HepG2 (cell line): ENCODE measurements around the gene FKBP5. TPM values are rescaled to one million over a fixed set of nuclear protein-coding genes. Genes with fewer than 3 reads are reported as not detected.

Experiments used
- ARNTL ChIP-seq: sonication (generic); formaldehyde crosslinking; IDR thresholded peaks from 2 replicates; pipeline ENCODE4 v1.4.0; 2020; ENCODE audit warnings: mild to moderate bottlenecking, missing genetic modification reagents
- IKZF4 ChIP-seq: sonication (generic); formaldehyde crosslinking; IDR thresholded peaks from 2 replicates; pipeline ENCODE4 v1.5.1; 2020; ENCODE audit warnings: borderline replicate concordance, mild to moderate bottlenecking, low read depth, missing genetic modification reagents; ENCODE audit errors: not compliant biosample characterization
- PITX1 ChIP-seq: sonication (generic); formaldehyde crosslinking; IDR thresholded peaks from 2 replicates; pipeline ENCODE4 v1.5.1; 2020; ENCODE audit warnings: mild to moderate bottlenecking, missing genetic modification reagents
- POGZ ChIP-seq: sonication (generic); formaldehyde crosslinking; IDR thresholded peaks from 2 replicates; pipeline ENCODE4 v1.4.0; 2020; ENCODE audit warnings: mild to moderate bottlenecking, missing genetic modification reagents
- RBM39 ChIP-seq: fragments of 200-400 bp; formaldehyde crosslinking; IDR thresholded peaks from one replicate; pipeline ENCODE4 v1.6.1; 2018; ENCODE audit warnings: antibody characterized with exemption, mild to moderate bottlenecking, low read depth, low read length; ENCODE audit not compliant: poor library complexity, severe bottlenecking
- ZBTB26 ChIP-seq: IDR thresholded peaks from 2 replicates; pipeline ENCODE4 v1.6.1; 2016; ENCODE audit warnings: missing compliant biosample characterization, missing genetic modification reagents, borderline replicate concordance
- ZBTB39 ChIP-seq: sonication (generic); formaldehyde crosslinking; IDR thresholded peaks from 2 replicates; pipeline ENCODE4 v1.5.0; 2020; ENCODE audit warnings: missing genetic modification reagents
- ZBTB40 ChIP-seq, 2 experiments: fragments of 450-650 bp in 1 of 2; sonication (generic) in 1 of 2; formaldehyde crosslinking in 1 of 2; IDR thresholded peaks; 2 replicates each; pipeline versions ENCODE4 v1.6.1 to v1.8.0; 2016 to 2022; ENCODE audit warnings: antibody characterized with exemption in 1 of 2, mild to moderate bottlenecking in 1 of 2, missing genetic modification reagents in 1 of 2
- ZNF24 ChIP-seq: fragments of 450-650 bp; IDR thresholded peaks from 2 replicates; pipeline ENCODE4 v1.6.1; 2017; ENCODE audit warnings: antibody characterized with exemption, mild to moderate bottlenecking
- ZNF274 ChIP-seq: sonication (generic); formaldehyde crosslinking; IDR thresholded peaks from 2 replicates; pipeline ENCODE4 v1.5.1; 2020; ENCODE audit warnings: mild to moderate bottlenecking, missing genetic modification reagents
- ZNF460 ChIP-seq: sonication (generic); formaldehyde crosslinking; IDR thresholded peaks from 2 replicates; pipeline ENCODE4 v1.5.1; 2020; ENCODE audit warnings: missing genetic modification reagents, mild to moderate bottlenecking, borderline replicate concordance
- ZNF510 ChIP-seq: sonication (generic); formaldehyde crosslinking; IDR thresholded peaks from 2 replicates; pipeline ENCODE4 v1.4.0; 2020; ENCODE audit warnings: low read depth, mild to moderate bottlenecking, missing genetic modification reagents
- ZNF784 ChIP-seq: sonication (generic); formaldehyde crosslinking; IDR thresholded peaks from 2 replicates; pipeline ENCODE4 v1.5.1; 2020; ENCODE audit warnings: missing genetic modification reagents, mild to moderate bottlenecking, borderline replicate concordance
- ZNF841 ChIP-seq: sonication (generic); formaldehyde crosslinking; IDR thresholded peaks from 2 replicates; pipeline ENCODE4 v1.8.1; 2023; ENCODE audit warnings: missing genetic modification reagents, borderline replicate concordance
- polyA plus RNA-seq, 8 experiments: library from polyadenylated mRNA; depleted of rRNA in 3 of 8; stranded (reverse) in 7 of 8; unstranded in 1 of 8; fragments of >200 nt; fragmentation: Illumina TruSeq in 4 of 8; extraction: Trizol in 4 of 8; gene quantifications; 2 replicates each; pipeline versions ENCODE4 v1.2.1 to v1.2.3, GENCODE V29; 2011 to 2016; ENCODE audit warnings: low read depth in 4 of 8, missing spikeins in 1 of 8, mixed read lengths in 1 of 8; ENCODE audit not compliant: insufficient read depth in 1 of 8
- total RNA-seq, 5 experiments: library from RNA; depleted of rRNA; stranded (reverse); fragments of >200 nt; fragmentation: Illumina TruSeq; extraction: Trizol; gene quantifications; 2 replicates each; pipeline ENCODE4 v1.2.3, GENCODE V29; 2016; ENCODE audit warnings: low read depth in 1 of 5

FKBP5 gene
- total and polyA plus RNA-seq, 2 of the 13 experiments (the other 11 are each of a cell fraction or from before 2014, with no cell fraction given), result 8.0 to 17.4 TPM

- no peak for TF ChIP-seq ZBTB40 (IDR thresholded peaks at IDR 0.05)
- TF ChIP-seq ZBTB40 (CRISPR knock-in tag; IDR thresholded peaks at IDR 0.05), result no peak; the same call in 1 of the 2 replicates
- peak; percentile 76; the same call in 1 of the 2 replicates for TF ChIP-seq ZNF510 (CRISPR knock-in tag)
- TF ChIP-seq PITX1, result peak; percentile 43; the same call in 1 of the 2 replicates
- TF ChIP-seq ZNF784, result no peak
- no peak for TF ChIP-seq IKZF4
- TF ChIP-seq ZNF24, result no peak
- 0 out of 2 replicates have a peak, but pooled peaks have one; percentile 58 for TF ChIP-seq ARNTL (CRISPR knock-in tag)
- TF ChIP-seq ZBTB26 (CRISPR knock-in tag), result no peak
- TF ChIP-seq ZNF274 (CRISPR knock-in tag), result 0 out of 2 replicates have a peak, but pooled peaks have one; percentile 45
- no peak for TF ChIP-seq ZNF841 (CRISPR knock-in tag)
- no peak for TF ChIP-seq ZBTB39 (CRISPR knock-in tag)
- TF ChIP-seq ZNF460 (CRISPR knock-in tag), result no peak
- 0 out of 2 replicates have a peak, but pooled peaks have one; percentile 49 for TF ChIP-seq POGZ (CRISPR knock-in tag)
- TF ChIP-seq RBM39, result peak; percentile 39
Observed at GRCh38 chr6:35727231-35727934, 38.7 kb upstream of the FKBP5 start (continued).
